GM12878 (cell line): ENCODE measurements around the gene SCG2. TPM values are rescaled to one million over a fixed set of nuclear protein-coding genes. Genes with fewer than 3 reads are reported as not detected.

Source experiments
- ATAC-seq: fragments of 200-7000 bp; cut with Tn5 transposase; 3 replicates; pipeline ENCODE4 v1.9.1; 2020; ENCODE audit warnings: mild to moderate bottlenecking, moderate library complexity
- BruUV-seq: library from RNA; stranded (reverse); fragments of 400-500 nt; replicated peaks from 2 replicates; lab custom pipeline; 2021; lab: Mats Ljungman, UMichigan
- CTCF ChIA-PET: fragments of 300-600 bp; sonication (Branson Sonifier 250); formaldehyde crosslinking; extraction: SDS; loops from one replicate; lab custom pipeline; 2021; ENCODE audit warnings: inconsistent platforms; lab: Yijun Ruan, JAX
- POLR2A ChIA-PET: fragments of 350-600 bp; formaldehyde crosslinking; extraction: SDS; loops from one replicate; lab custom pipeline; 2021; ENCODE audit warnings: inconsistent platforms; lab: Charles Lee
- RAD21 ChIA-PET: fragments of 300-600 bp; sonication (Branson Sonifier 250); formaldehyde crosslinking; loops from one replicate; lab custom pipeline; 2023; ENCODE audit warnings: antibody characterized with exemption; ENCODE audit not compliant: unreplicated experiment; lab: Charles Lee
- SMC1A ChIA-PET: fragments of 300-600 bp; sonication (Branson Sonifier 250); formaldehyde crosslinking; loops from one replicate; lab custom pipeline; 2023; ENCODE audit not compliant: unreplicated experiment, uncharacterized antibody; lab: Charles Lee
- DNase-seq: peaks from one replicate; pipeline ENCODE4 v3.0.0-alpha.2; 2011; ENCODE audit warnings: low read depth, low spot score
- FAIRE-seq: peaks from 3 replicates; lab custom pipeline; 2011; peaks lifted over from hg19 to GRCh38; lab: Jason Lieb, UNC
- H2AFZ ChIP-seq: 2 replicates; pipeline ENCODE4 v1.6.0; 2011; ENCODE audit warnings: low read depth, low read length, control low read depth; ENCODE audit not compliant: control insufficient read depth
- H3K27ac ChIP-seq: 2 replicates; pipeline ENCODE4 v1.5.1; 2011; ENCODE audit warnings: control low read depth; ENCODE audit not compliant: control insufficient read depth, insufficient read depth
- H3K27me3 ChIP-seq, 2 experiments: replicated peaks in 1 of 2; 2 replicates each; pipeline versions ENCODE4 v1.6.0 to v1.6.1; 2011; ENCODE audit warnings: low read length in 1 of 2; ENCODE audit not compliant: control insufficient read depth in 2 of 2, insufficient read depth in 2 of 2
- H3K36me3 ChIP-seq, 2 experiments: 2 replicates each; pipeline ENCODE4 v1.5.1; 2011; ENCODE audit warnings: low read length in 1 of 2; ENCODE audit not compliant: control insufficient read depth in 2 of 2, insufficient read depth in 2 of 2
- H3K4me1 ChIP-seq: 2 replicates; pipeline ENCODE4 v1.6.1; 2011; ENCODE audit warnings: mild to moderate bottlenecking, low read length, moderate library complexity, mixed read lengths; ENCODE audit not compliant: control insufficient read depth, insufficient read depth
- H3K4me2 ChIP-seq: 2 replicates; pipeline ENCODE4 v1.6.0; 2011; ENCODE audit warnings: control low read depth; ENCODE audit not compliant: control insufficient read depth, insufficient read depth
- H3K4me3 ChIP-seq: fragments of 200-600 bp; sonication (generic); 2 replicates; pipeline ENCODE4 v1.5.1; 2016
- H3K79me2 ChIP-seq: 2 replicates; pipeline ENCODE4 v1.6.0; 2011; ENCODE audit warnings: low read length; ENCODE audit not compliant: control insufficient read depth, insufficient read depth
- H3K9ac ChIP-seq: 2 replicates; pipeline ENCODE4 v1.8.0; 2011; ENCODE audit warnings: low read length, control low read depth, mixed read lengths; ENCODE audit not compliant: control insufficient read depth, insufficient read depth
- H3K9me3 ChIP-seq: replicated peaks from 3 replicates; pipeline ENCODE4 v1.5.1; 2011; ENCODE audit warnings: mild to moderate bottlenecking, low read length; ENCODE audit not compliant: control insufficient read depth, insufficient read depth
- H4K20me1 ChIP-seq: 2 replicates; pipeline ENCODE4 v1.6.0; 2011; ENCODE audit not compliant: control insufficient read depth, insufficient read depth
- CBX5 ChIP-seq: sonication (generic); IDR thresholded peaks from 2 replicates; pipeline ENCODE4 v1.6.1; 2016; ENCODE audit warnings: low read depth, moderate library complexity, mild to moderate bottlenecking, inconsistent platforms
- CEBPB ChIP-seq, 2 experiments: fragments of 150-350 bp in 1 of 2; IDR thresholded peaks; 2 replicates each; pipeline ENCODE4 v1.6.1; 2012 to 2014; ENCODE audit warnings: low read depth in 2 of 2, low read length in 2 of 2, borderline replicate concordance in 1 of 2, inconsistent platforms in 1 of 2
- CREM ChIP-seq: IDR thresholded peaks from 2 replicates; pipeline ENCODE4 v1.6.1; 2014; ENCODE audit warnings: antibody characterized with exemption, low read depth
- ELK1 ChIP-seq: IDR thresholded peaks from 2 replicates; pipeline ENCODE4 v1.6.1; 2012; ENCODE audit warnings: low read depth, low read length, improper control_type of control experiment
- GABPA ChIP-seq: IDR thresholded peaks from 2 replicates; pipeline ENCODE4 v1.6.1; 2014; ENCODE audit warnings: antibody characterized with exemption, low read depth, mild to moderate bottlenecking, inconsistent platforms
- HDAC2 ChIP-seq: fragments of 200-600 bp; sonication (generic); IDR thresholded peaks from 2 replicates; pipeline ENCODE4 v1.6.1; 2017
- NRF1 ChIP-seq: conservative IDR thresholded peaks from 2 replicates; pipeline ENCODE4 v1.6.1; 2011; ENCODE audit warnings: mild to moderate bottlenecking, low read depth, low read length, improper control_type of control experiment
- PAX5 ChIP-seq: IDR thresholded peaks from 2 replicates; pipeline ENCODE4 v1.6.1; 2011; ENCODE audit warnings: low read depth, low read length, borderline replicate concordance
- POLR2AphosphoS2 ChIP-seq: IDR thresholded peaks from 2 replicates; pipeline ENCODE4 v1.6.1; 2011; ENCODE audit warnings: low read depth, mild to moderate bottlenecking, low read length, improper control_type of control experiment, moderate library complexity
- POU2F2 ChIP-seq: IDR thresholded peaks from 3 replicates; pipeline ENCODE4 v1.6.1; 2011; ENCODE audit warnings: low read depth, mild to moderate bottlenecking, low read length, borderline replicate concordance
- SMAD1 ChIP-seq: fragments of 450-650 bp; IDR thresholded peaks from 2 replicates; pipeline ENCODE4 v1.6.1; 2018; ENCODE audit warnings: mild to moderate bottlenecking, low read depth; ENCODE audit not compliant: partially characterized antibody
- SMC3 ChIP-seq: IDR thresholded peaks from 2 replicates; pipeline ENCODE4 v1.6.1; 2011; ENCODE audit warnings: low read length, improper control_type of control experiment, borderline replicate concordance
- SRF ChIP-seq, 2 experiments: IDR thresholded peaks; 2 replicates each; pipeline ENCODE4 v1.6.1; 2011; ENCODE audit warnings: low read depth in 2 of 2, low read length in 2 of 2, mild to moderate bottlenecking in 1 of 2, moderate library complexity in 1 of 2
- ZNF274 ChIP-seq: IDR thresholded peaks from one replicate; pipeline ENCODE4 v1.8.0; 2011; ENCODE audit not compliant: insufficient read length, insufficient read depth
- ZNF622 ChIP-seq: fragments of 450-650 bp; IDR thresholded peaks from 2 replicates; pipeline ENCODE4 v1.6.1; 2017; ENCODE audit warnings: mild to moderate bottlenecking, inconsistent platforms
- WGBS: methylation state at CpG from one replicate; pipeline ENCODE4 v1.1.6; 2016; ENCODE audit warnings: low lambda C conversion rate; ENCODE audit not compliant: insufficient replicate concordance, insufficient coverage; ENCODE audit errors: missing lambda C conversion rate; 5-methylcytosine and 5-hydroxymethylcytosine counted together
- in situ Hi-C: fragments of 300-500 bp; cut with MboI; formaldehyde crosslinking; loops from 9 replicates; pipeline ENCODE4 v1.14.3; 2018; ENCODE audit warnings: mixed read lengths
- intact Hi-C: fragments of 100-400 bp; cut with micrococcal nuclease; formaldehyde crosslinking; loops from one replicate; pipeline ENCODE4 v1.14.2; 2022; ENCODE audit not compliant: unreplicated experiment
- polyA plus RNA-seq, 11 experiments: library from polyadenylated mRNA; depleted of rRNA in 4 of 11; unstranded in 6 of 11; stranded (reverse) in 5 of 11; fragments of >200 nt; fragmentation: Nextera tagmentation in 4 of 11; fragmentation: Illumina TruSeq in 1 of 11; extraction: Ambion mirVana in 4 of 11; extraction: Trizol in 1 of 11; gene quantifications; 1 replicate in 1 of 11; 2 replicates in 10 of 11; pipeline versions ENCODE4 v1.2.1 to v1.2.3, GENCODE V29; 2011 to 2016; ENCODE audit warnings: inconsistent platforms in 2 of 11, missing spikeins in 2 of 11, low read depth in 1 of 11
- total RNA-seq, 4 experiments: library from RNA; depleted of rRNA in 3 of 4; stranded (reverse); fragments of >200 nt in 3 of 4; fragmentation: Illumina TruSeq in 1 of 4; extraction: Trizol in 1 of 4; gene quantifications; 2 replicates each; pipeline versions ENCODE4 v1.2.1 to v1.2.3, GENCODE V29; 2013 to 2021

SCG2 gene
- total and polyA plus RNA-seq, 10 of the 15 experiments (the other 5 are each of a cell fraction or from before 2014, with no cell fraction given) = 0.05 TPM; not detected in 9

- in situ Hi-C loops = no loop called here
- Histone ChIP-seq H3K79me2 (no peaks in the 10 kb centered on the region), H3K9ac (no peak overlapping the region)
- WGBS = 0% methylated on average over 1 of the region's 1 CpG
- intact Hi-C loops = no loop called here
- TF ChIP-seq ZNF622 (no peak), POLR2AphosphoS2 (no peak), CREM (no peak), HDAC2 (no peak)
- TF ChIP-seq, all 136 proteins: peak for 0
- ATAC-seq (no peak), DNase-seq (no peak), FAIRE-seq (no peak)
- Histone ChIP-seq H3K4me3 (no peak overlapping the region), H4K20me1 (no peaks in the 10 kb centered on the region), H3K4me1 (no peaks in the 10 kb centered on the region), H3K27ac (no peak overlapping the region), H3K4me2 (no peak overlapping the region), H3K27me3 (peaks cover 2 to 3% of the 10 kb centered on the region in 2 experiments; a peak in 3 of 4 replicates), H3K36me3 (no peaks in the 10 kb centered on the region), H3K9me3 (no peaks in the 10 kb centered on the region), H2AFZ (no peak overlapping the region)
- ChIA-PET POLR2A (no interaction called here), RAD21 (no interaction called here), CTCF (interaction anchor here (1.9 kb wide), 1 partner anchor 12 kb away, joined by 5 read pairs; the partner anchor contains the start of gene SCG2), SMC1A (no interaction called here)
- BruUV-seq = no TSS peak
Measured at GRCh38 chr2:223614534-223614933, 12.4 kb upstream of the SCG2 start.

- TF ChIP-seq CEBPB (IDR thresholded peaks at IDR 0.05; ENCODE audit: borderline replicate concordance in 1 of 2, low read depth in 2 of 2, low read length in 2 of 2) = no peak
- TF ChIP-seq ELK1 = no peak
- TF ChIP-seq PAX5 = no peak
- TF ChIP-seq SMAD1 = no peak
- TF ChIP-seq NRF1 = no peak
- TF ChIP-seq ZNF274 = no peak
- no peak for TF ChIP-seq POU2F2
- no peak for TF ChIP-seq CBX5
- TF ChIP-seq SMC3 = no peak
- no peak for TF ChIP-seq SRF (IDR thresholded peaks at IDR 0.05; ENCODE audit: low read depth in 2 of 2, low read length in 2 of 2)
- no peak for TF ChIP-seq GABPA
- Histone ChIP-seq H3K27me3 (peaks cover 0 to 3% of the 10 kb centered on the region in 2 experiments; a peak in 3 of 4 replicates), H3K4me3 (no peak overlapping the region), H3K36me3 (no peaks in the 10 kb centered on the region), H3K9me3 (no peaks in the 10 kb centered on the region), H3K79me2 (no peaks in the 10 kb centered on the region), H3K4me1 (no peaks in the 10 kb centered on the region), H3K27ac (no peak overlapping the region), H3K4me2 (no peak overlapping the region), H2AFZ (no peak overlapping the region), H4K20me1 (no peaks in the 10 kb centered on the region), H3K9ac (no peak overlapping the region)
- intact Hi-C loops = no loop called here
- DNase-seq (no peak), FAIRE-seq (no peak), ATAC-seq (no peak)
- ChIA-PET SMC1A (no interaction called here), RAD21 (no interaction called here), CTCF (interaction anchor here (1.9 kb wide), 1 partner anchor 11 kb away, joined by 5 read pairs; the partner anchor contains the start of gene SCG2), POLR2A (no interaction called here)
- 29% methylated on average over 35 of the region's 35 CpGs for WGBS
- no TSS peak for BruUV-seq
- in situ Hi-C loops = no loop called here
Measured at GRCh38 chr2:223613017-223613950, 11.1 kb upstream of the SCG2 start.
